Fibroblast of peridontal ligament (primary cell): ENCODE measurements around the gene MPO.

Experiments
- DNase-seq: peaks from one replicate; pipeline ENCODE4 v3.0.0-alpha.2; 2010; ENCODE audit errors: extremely low read depth

Gene MPO

DNA sequence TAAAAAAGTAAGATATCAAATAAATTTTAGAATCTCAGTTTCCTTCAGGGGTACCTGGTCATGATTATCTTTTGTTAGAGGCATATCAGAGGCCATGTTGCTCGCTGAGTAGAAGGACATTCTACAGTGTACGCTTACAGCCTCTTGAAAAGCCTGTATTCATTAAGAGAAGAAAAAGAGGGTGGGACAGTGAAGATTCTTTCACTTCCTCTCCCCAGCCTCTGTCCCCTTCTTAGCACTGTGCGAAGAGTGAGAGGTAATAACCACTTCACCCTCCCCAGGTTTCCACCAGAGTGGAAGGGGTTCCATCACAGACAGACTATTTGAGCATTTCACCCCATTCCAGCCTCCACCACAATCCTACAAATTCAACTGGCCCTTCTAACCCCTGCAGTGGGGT lies 47.2 kb downstream of the MPO start:
- DNase-seq = no peak

DNA sequence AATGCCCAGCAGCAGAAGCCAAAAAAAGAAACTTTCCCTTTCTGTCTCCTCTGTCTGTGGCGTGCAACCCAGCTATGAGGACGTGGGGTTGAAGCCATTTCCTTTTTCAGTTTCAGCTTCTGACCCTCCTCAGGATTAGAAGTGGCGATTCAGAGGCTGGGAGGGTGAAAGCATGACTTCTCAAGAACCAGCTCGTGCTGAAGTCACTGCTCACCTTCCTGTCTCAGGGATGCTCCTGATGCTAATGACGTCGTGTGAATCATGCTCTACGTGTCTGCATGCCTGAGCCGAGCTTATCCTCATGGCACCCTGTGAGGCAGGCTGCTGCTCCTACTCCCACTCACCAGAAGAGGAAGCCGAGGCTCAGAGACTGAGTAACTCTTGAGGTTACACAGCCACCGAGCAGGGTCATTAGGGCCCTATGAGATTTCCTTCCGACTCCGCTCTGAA lies 48.0 kb downstream of the MPO start:
- peak; percentile 28 for DNase-seq

DNA sequence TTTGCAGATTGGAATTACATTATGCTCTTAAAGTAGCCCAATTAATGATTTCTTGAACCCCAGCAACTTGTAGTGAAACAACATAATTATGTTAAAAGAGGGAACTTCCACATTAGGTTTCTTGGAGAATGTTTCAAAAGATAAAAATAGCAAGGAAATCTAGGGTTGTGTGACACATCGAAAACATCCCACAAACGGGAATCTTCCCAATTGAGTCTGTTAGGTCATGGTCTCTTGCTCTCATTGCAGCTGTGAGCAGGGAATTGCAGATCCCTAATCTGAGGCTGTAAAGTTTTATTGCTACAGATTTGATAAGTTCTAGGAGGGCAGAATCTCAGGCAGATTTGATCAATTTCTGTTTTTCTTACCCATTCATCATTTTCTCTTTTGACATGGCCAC lies 49.1 kb downstream of the MPO start:
- peak; percentile 63 for DNase-seq

DNA sequence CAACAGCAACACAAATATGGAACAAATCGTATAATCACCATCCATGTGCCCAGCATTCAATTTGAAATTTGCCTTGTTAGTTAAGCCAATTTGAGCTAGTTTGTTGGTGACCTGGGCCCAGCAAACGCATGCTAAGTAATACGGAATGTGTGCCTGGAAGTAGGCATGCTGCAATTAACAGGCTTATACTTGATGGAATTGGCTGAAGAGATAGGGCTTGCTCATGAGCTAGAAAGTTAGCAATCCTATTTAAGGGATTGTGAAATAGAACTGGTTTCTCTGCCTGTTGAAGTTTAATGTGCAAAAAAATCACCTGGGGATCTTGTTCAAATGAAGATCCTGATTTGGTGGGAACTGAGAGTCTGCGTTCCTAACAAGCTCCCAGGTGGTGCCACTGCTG lies 50.9 kb downstream of the MPO start:
- no peak for DNase-seq

DNA sequence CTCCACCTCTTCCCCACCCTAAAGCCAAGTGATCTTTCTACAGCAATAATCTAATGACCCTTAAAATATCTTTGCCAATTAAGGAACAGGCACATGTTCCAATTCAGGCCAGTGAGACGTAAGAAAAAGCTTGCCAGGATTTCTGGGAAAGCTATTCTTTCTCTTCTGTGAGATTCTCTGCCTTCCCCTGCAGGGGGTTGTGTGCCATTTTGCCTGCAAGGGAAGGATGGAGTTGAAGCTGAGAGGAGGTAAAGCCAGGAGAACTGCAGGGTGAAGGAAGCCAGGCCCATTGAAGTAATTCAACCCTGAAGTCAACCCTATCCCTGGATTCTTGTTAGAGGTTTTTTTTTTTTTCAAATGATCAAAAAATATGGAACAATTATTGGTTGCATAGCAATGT lies 51.4 kb downstream of the MPO start:
- no peak for DNase-seq

DNA sequence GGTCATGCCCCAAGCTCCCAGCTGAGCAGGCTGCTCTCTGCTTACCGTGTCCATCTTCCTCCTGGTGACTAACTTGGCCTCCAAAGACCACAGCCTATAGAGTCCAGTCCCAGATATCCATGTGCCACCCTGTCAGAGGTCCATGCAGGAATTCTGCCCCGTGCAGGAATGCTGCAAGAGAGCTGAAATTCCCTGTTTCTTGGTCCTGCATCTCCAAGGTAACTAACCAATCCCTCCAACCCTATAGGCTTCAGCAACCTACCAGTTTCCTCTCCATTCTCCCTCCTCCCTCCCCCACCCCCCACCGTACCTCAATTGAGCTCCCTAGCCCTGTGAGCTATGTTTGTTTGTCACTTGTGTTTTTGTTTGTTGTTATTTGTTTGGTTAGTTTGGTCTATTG lies 52.1 kb downstream of the MPO start:
- DNase-seq = no peak

DNA sequence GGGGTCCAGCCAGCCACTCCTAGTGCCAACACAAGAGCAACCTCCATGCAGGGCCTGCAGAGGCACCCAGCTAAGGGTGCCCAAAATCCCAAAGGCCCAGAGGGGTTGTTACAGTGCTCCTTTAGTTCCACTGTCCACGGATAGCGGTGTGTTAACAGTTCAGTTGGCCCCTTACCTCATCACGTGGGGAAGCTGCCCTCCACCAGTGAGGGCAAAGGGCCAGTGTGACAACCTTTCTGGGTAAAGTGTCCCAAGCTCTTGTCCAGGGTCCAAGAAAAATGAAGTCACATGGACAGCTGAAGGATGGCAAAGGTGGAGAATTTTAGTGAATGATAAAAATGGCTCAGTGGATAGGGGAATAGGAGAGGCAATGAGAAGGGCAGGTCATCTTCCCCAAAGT lies 53.0 kb downstream of the MPO start:
- DNase-seq = no peak

DNA sequence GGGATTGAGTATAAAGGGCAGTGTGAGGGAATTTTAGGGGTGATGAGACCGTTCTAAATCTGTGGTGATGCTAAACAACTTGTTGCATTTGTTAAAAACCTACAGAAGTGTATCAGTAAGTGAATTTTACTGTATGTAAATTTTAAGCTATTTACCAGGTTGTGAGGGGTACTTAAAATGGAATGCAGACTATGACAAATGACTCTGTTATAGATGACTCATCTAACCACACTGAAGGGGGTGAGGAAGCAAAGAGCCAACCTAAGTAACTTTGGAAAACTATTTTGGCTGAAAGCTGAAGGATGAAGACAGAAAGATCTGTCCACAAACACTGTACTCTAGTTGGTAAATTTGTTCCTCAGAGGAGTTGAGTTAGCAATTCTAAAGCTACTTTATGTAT lies 56.4 kb downstream of the MPO start:
- DNase-seq = peak; percentile 50
